Anterior cingulate cortex (tissue), 58 donors: ENCODE measurements around the gene SLC17A7.

Experiments
- DNase-seq, 58 donors: peaks; one replicate each; lab custom pipeline; 2025; lab: John Stamatoyannopoulos, UW

Gene SLC17A7

GRCh38 chr19:49390131-49390928 is 51.0 kb downstream of the SLC17A7 start:
- DNase-seq = no peak

GRCh38 chr19:49389406-49389805 is 51.9 kb downstream of the SLC17A7 start:
- no peak for DNase-seq

- peak in 44 of 58 donors; percentile 1 to 60 (median 20) for DNase-seq
These were observed 53.4 kb downstream of the SLC17A7 start, which contains the start of gene KASH5 for GRCh38 chr19:49387936-49388372. TSS of gene KASH5 (plus strand) at chr19:49388249. CDS start at chr19:49390884, 2,635 bp downstream.

- no peak for DNase-seq
These were observed 57.7 kb downstream of the SLC17A7 start for GRCh38 chr19:49383599-49383998.

- no peak for DNase-seq
These were observed 58.7 kb downstream of the SLC17A7 start for GRCh38 chr19:49382639-49383038.

- DNase-seq = no peak
These were observed 60.9 kb downstream of the SLC17A7 start for GRCh38 chr19:49380391-49380790.
